NCI-H2029 treated with DMSO at 0.1 percent for 48 hours (cell line): ENCODE measurements around the gene F10.
"Not testable (repeated sequence)": the region's sequence is repeated elsewhere in the genome, so short reads cannot be mapped to it uniquely, and the experiment has no call there.

Experiments used
- DNase-seq: peaks from one replicate; lab custom pipeline; 2025; lab: John Stamatoyannopoulos, UW

The F10 gene

GRCh38 chr13:113102302-113102701, 20.3 kb upstream of the F10 start:
- DNase-seq, result not testable (repeated sequence)

GRCh38 chr13:113102727-113103126, 19.9 kb upstream of the F10 start:
- no peak for DNase-seq

- no peak for DNase-seq
Observed at GRCh38 chr13:113103646-113104045, 19.0 kb upstream of the F10 start.

- no peak for DNase-seq
Observed at GRCh38 chr13:113105032-113105920, 17.3 kb upstream of the F10 start, which contains the start of gene F7. F7 (plus strand) TSS chr13:113105791; CDS start chr13:113105842, 51 bp downstream.

GRCh38 chr13:113105921-113106452, 16.6 kb upstream of the F10 start:
- no peak for DNase-seq

GRCh38 chr13:113106711-113107351, 15.8 kb upstream of the F10 start:
- DNase-seq, result no peak

- DNase-seq, result not testable (repeated sequence)
Observed at GRCh38 chr13:113108521-113108920, 14.1 kb upstream of the F10 start.

- DNase-seq, result no peak
Observed at GRCh38 chr13:113109151-113110047, 13.2 kb upstream of the F10 start.

- no peak for DNase-seq
Observed at GRCh38 chr13:113110048-113110851, 12.3 kb upstream of the F10 start.

GRCh38 chr13:113110852-113111315, 11.7 kb upstream of the F10 start:
- no peak for DNase-seq

- not testable (repeated sequence) for DNase-seq
Observed at GRCh38 chr13:113111821-113112220, 10.8 kb upstream of the F10 start.

GRCh38 chr13:113112475-113112874, 10.1 kb upstream of the F10 start:
- DNase-seq, result not testable (repeated sequence)

- no peak for DNase-seq
Observed at GRCh38 chr13:113112893-113113845, 9.4 kb upstream of the F10 start.

GRCh38 chr13:113113846-113114271, 8.7 kb upstream of the F10 start:
- DNase-seq, result no peak

GRCh38 chr13:113114511-113115362, 7.9 kb upstream of the F10 start:
- DNase-seq, result no peak

- DNase-seq, result no peak
Observed at GRCh38 chr13:113115363-113116205, 7.0 kb upstream of the F10 start.

GRCh38 chr13:113116206-113116800, 6.3 kb upstream of the F10 start:
- no peak for DNase-seq
